Hepatocyte (in vitro differentiated cells): ENCODE results near the gene CNTNAP3B.
"Not testable (repeated sequence)": the region's sequence is repeated elsewhere in the genome, so short reads cannot be mapped to it uniquely, and the experiment has no call there.

Experiments used
- EZH2 ChIP-seq: fragments of 200-600 bp; sonication (generic); IDR thresholded peaks from 2 replicates; pipeline ENCODE4 v1.6.1; 2016; ENCODE audit warnings: antibody characterized with exemption, mild to moderate bottlenecking, borderline replicate concordance
- EZH2phosphoT487 ChIP-seq: fragments of 200-600 bp; sonication (generic); IDR thresholded peaks from one replicate; pipeline ENCODE4 v1.6.1; 2018; ENCODE audit warnings: antibody characterized with exemption, mild to moderate bottlenecking, low read depth, moderate library complexity; ENCODE audit not compliant: unreplicated experiment, severe bottlenecking
- TF ChIP-seq, protein P1 (sequence below): fragments of 200-600 bp; sonication (generic); IDR thresholded peaks from 2 replicates; pipeline ENCODE4 v1.5.1; 2016; ENCODE audit warnings: antibody characterized with exemption, mild to moderate bottlenecking; ENCODE audit not compliant: poor library complexity

DNA sequence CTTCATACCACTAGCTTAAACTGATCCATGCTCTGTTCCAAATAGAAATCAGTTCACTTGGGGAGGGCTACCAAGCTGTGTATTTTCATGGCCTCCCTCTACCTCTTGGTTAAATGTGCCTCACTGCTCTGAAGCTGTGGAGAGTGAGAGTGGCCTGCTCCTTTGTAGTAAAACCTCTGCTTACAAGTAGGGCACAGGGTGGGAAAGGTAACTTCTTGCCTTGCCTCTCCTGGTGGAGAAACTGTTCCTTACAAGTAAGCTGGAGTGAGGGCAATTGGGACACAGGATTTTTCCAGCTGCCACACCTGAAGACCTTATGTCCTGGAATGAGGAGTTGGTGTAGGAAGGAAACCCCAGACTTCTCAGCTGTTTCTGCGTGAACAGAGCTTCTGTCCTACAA is 211.9 kb downstream of the CNTNAP3B start:
- TF ChIP-seq, protein P1, sequence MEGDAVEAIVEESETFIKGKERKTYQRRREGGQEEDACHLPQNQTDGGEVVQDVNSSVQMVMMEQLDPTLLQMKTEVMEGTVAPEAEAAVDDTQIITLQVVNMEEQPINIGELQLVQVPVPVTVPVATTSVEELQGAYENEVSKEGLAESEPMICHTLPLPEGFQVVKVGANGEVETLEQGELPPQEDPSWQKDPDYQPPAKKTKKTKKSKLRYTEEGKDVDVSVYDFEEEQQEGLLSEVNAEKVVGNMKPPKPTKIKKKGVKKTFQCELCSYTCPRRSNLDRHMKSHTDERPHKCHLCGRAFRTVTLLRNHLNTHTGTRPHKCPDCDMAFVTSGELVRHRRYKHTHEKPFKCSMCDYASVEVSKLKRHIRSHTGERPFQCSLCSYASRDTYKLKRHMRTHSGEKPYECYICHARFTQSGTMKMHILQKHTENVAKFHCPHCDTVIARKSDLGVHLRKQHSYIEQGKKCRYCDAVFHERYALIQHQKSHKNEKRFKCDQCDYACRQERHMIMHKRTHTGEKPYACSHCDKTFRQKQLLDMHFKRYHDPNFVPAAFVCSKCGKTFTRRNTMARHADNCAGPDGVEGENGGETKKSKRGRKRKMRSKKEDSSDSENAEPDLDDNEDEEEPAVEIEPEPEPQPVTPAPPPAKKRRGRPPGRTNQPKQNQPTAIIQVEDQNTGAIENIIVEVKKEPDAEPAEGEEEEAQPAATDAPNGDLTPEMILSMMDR, result not testable (repeated sequence)
- TF ChIP-seq EZH2, EZH2phosphoT487: not testable (repeated sequence)
